K562 (cell line): Measurements from ENCODE around the gene ALDH1A2. TPM values are rescaled to one million over a fixed set of nuclear protein-coding genes. Genes with fewer than 3 reads are reported as not detected.
A peak's percentile ranks its signal among the peaks of the same experiment; 100 is the strongest.

Experiments
- ARID1B ChIP-seq: fragments of 450-650 bp; IDR thresholded peaks from 2 replicates; pipeline ENCODE4 v1.6.1; 2016; ENCODE audit warnings: antibody characterized with exemption, mild to moderate bottlenecking, inconsistent platforms
- ARID4B ChIP-seq: sonication (generic); formaldehyde crosslinking; IDR thresholded peaks from 2 replicates; pipeline ENCODE4 v1.8.0; 2022; ENCODE audit warnings: mild to moderate bottlenecking, missing genetic modification reagents
- CTBP1 ChIP-seq: fragments of 450-650 bp; IDR thresholded peaks from 2 replicates; pipeline ENCODE4 v1.6.1; 2016; ENCODE audit warnings: borderline replicate concordance
- CXXC5 ChIP-seq: fragments of 250-450 bp; sonication (Bioruptor Pico); IDR thresholded peaks from 2 replicates; pipeline ENCODE4 v1.8.0; 2022; ENCODE audit warnings: inconsistent platforms, mild to moderate bottlenecking, moderate library complexity
- EP400 ChIP-seq: fragments of 450-650 bp; IDR thresholded peaks from 2 replicates; pipeline ENCODE4 v1.6.1; 2017; ENCODE audit warnings: antibody characterized with exemption, mild to moderate bottlenecking, moderate library complexity
- KDM1A ChIP-seq, 2 experiments: fragments of 450-650 bp; IDR thresholded peaks; 2 replicates each; pipeline ENCODE4 v1.6.1; 2016; ENCODE audit warnings: mild to moderate bottlenecking in 2 of 2
- MTA2 ChIP-seq: fragments of 450-650 bp; IDR thresholded peaks from 2 replicates; pipeline ENCODE4 v1.6.1; 2016; ENCODE audit warnings: low read depth
- NFRKB ChIP-seq: fragments of 450-650 bp; IDR thresholded peaks from 2 replicates; pipeline ENCODE4 v1.6.1; 2016; ENCODE audit warnings: low read depth
- NR1H2 ChIP-seq: sonication (generic); formaldehyde crosslinking; IDR thresholded peaks from 2 replicates; pipeline ENCODE4 v1.4.0; 2020; ENCODE audit warnings: mild to moderate bottlenecking, missing genetic modification reagents
- PHB2 ChIP-seq: fragments of 450-650 bp; IDR thresholded peaks from 2 replicates; pipeline ENCODE4 v1.6.1; 2017; ENCODE audit warnings: low read depth
- SPI1 ChIP-seq: IDR thresholded peaks from 2 replicates; pipeline ENCODE4 v1.6.1; 2011; ENCODE audit warnings: low read depth, low read length, control low read depth, borderline replicate concordance
- TCF3 ChIP-seq: sonication (generic); formaldehyde crosslinking; IDR thresholded peaks from 2 replicates; pipeline ENCODE4 v1.4.0; 2020; ENCODE audit warnings: mild to moderate bottlenecking, missing genetic modification reagents
- THRB ChIP-seq: fragments of 450-650 bp; formaldehyde crosslinking; conservative IDR thresholded peaks from 2 replicates; pipeline ENCODE4 v1.4.0; 2022; ENCODE audit warnings: mild to moderate bottlenecking, missing genetic modification characterization
- TRIM24 ChIP-seq, 2 experiments: fragments of 450-650 bp; IDR thresholded peaks; 2 replicates each; pipeline ENCODE4 v1.6.1; 2016
- ZBTB11 ChIP-seq, 3 experiments: fragments of 200-800 bp in 1 of 3; fragments of 250-450 bp in 1 of 3; fragments of 450-650 bp in 1 of 3; sonication (Bioruptor Pico) in 1 of 3; sonication (Bioruptor generic) in 1 of 3; formaldehyde crosslinking in 1 of 3; IDR thresholded peaks; 2 replicates each; pipeline versions ENCODE4 v1.6.1 to v1.8.0; 2016 to 2022; ENCODE audit warnings: mild to moderate bottlenecking in 2 of 3, missing genetic modification characterization in 2 of 3, missing compliant biosample characterization in 1 of 3, moderate library complexity in 1 of 3
- ZEB2 ChIP-seq: fragments of 450-650 bp; IDR thresholded peaks from 2 replicates; pipeline ENCODE4 v1.6.1; 2016
- ZNF740 ChIP-seq, 3 experiments: fragments of 200-800 bp in 1 of 3; sonication (Bioruptor generic) in 1 of 3; sonication (generic) in 1 of 3; formaldehyde crosslinking in 1 of 3; IDR thresholded peaks; 2 replicates each; pipeline versions ENCODE4 v1.6.1 to v1.8.0; 2016 to 2022; ENCODE audit warnings: mild to moderate bottlenecking in 2 of 3, missing compliant biosample characterization in 2 of 3, missing genetic modification characterization in 2 of 3, missing genetic modification reagents in 1 of 3
- polyA plus RNA-seq, 8 experiments: library from polyadenylated mRNA; depleted of rRNA in 4 of 8; stranded (reverse) in 5 of 8; unstranded in 3 of 8; fragments of >200 nt; fragmentation: Nextera tagmentation in 2 of 8; fragmentation: Illumina TruSeq in 1 of 8; extraction: Ambion mirVana in 2 of 8; extraction: Trizol in 1 of 8; gene quantifications; 2 replicates each; pipeline versions ENCODE4 v1.2.1 to v1.2.3, GENCODE V29; 2011 to 2014; ENCODE audit warnings: inconsistent platforms in 1 of 8, missing spikeins in 1 of 8
- total RNA-seq, 7 experiments: library from RNA; depleted of rRNA in 6 of 7; stranded (reverse); fragments of >200 nt in 6 of 7; fragmentation: Illumina TruSeq in 2 of 7; extraction: Trizol in 2 of 7; gene quantifications; 2 replicates each; pipeline versions ENCODE4 v1.2.1 to v1.2.3, GENCODE V29; 2011 to 2021; ENCODE audit warnings: low replicate concordance in 1 of 7
- TF ChIP-seq, protein P1 (sequence below): fragments of 250-450 bp; sonication (Bioruptor Pico); IDR thresholded peaks from 2 replicates; pipeline ENCODE4 v1.6.1; 2021; ENCODE audit warnings: mild to moderate bottlenecking

Gene ALDH1A2
- total and polyA plus RNA-seq, 9 of the 15 experiments (the other 6 are each of a cell fraction or from before 2014, with no cell fraction given), result 115 to 393 (median 333) TPM

DNA sequence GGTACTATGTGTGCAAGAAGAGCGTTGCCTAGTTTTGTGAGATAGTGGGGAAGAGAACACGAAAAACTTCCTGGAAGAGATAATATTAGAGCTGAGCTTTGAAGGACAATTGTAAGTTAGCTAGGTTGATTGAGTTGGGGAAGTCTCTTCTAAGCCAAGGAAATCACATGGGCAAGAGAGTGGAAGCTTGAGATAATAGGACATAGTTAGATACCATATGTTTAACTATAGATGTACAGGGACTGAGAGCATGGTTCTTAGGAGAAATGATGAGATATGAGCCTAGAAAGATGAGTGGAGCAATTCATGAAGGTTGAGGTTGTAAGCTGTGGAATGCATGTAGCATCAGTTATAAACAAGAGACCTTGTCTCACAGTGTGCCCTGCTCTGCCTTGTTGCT lies 42.6 kb upstream of the ALDH1A2 start (continued):
- TF ChIP-seq THRB (CRISPR knock-in tag) (no peak), ARID4B (CRISPR knock-in tag) (no peak), TCF3 (CRISPR knock-in tag) (peak; percentile 86), KDM1A (IDR thresholded peaks at IDR 0.05) (peak; percentile 10 to 77; a peak in 2 of 4 replicates), NR1H2 (CRISPR knock-in tag) (no peak), CTBP1 (peak; percentile 87), ZBTB11 (CRISPR knock-in tag; IDR thresholded peaks at IDR 0.05) (no peak), EP400 (0 out of 2 replicates have a peak, but pooled peaks have one; percentile 12), SPI1 (no peak), TRIM24 (IDR thresholded peaks at IDR 0.05) (peak in 1 of 2 experiments; percentile 30; a peak in 1 of 4 replicates), ARID1B (peak; percentile 86), ZNF740 (CRISPR knock-in tag; IDR thresholded peaks at IDR 0.05) (no peak), ZNF740 (tag; IDR thresholded peaks at IDR 0.05) (no peak), PHB2 (no peak), NFRKB (no peak), ZEB2 (0 out of 2 replicates have a peak, but pooled peaks have one; percentile 37), MTA2 (peak; percentile 61; the same call in 1 of the 2 replicates), CXXC5 (CRISPR knock-in tag) (0 out of 2 replicates have a peak, but pooled peaks have one; percentile 42)
- TF ChIP-seq, protein P1, sequence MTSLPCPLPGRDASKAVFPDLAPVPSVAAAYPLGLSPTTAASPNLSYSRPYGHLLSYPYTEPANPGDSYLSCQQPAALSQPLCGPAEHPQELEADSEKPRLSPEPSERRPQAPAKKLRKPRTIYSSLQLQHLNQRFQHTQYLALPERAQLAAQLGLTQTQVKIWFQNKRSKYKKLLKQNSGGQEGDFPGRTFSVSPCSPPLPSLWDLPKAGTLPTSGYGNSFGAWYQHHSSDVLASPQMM (CRISPR knock-in tag), result no peak
